ENCODE results near the gene SFTPD.

Gene SFTPD

DNA sequence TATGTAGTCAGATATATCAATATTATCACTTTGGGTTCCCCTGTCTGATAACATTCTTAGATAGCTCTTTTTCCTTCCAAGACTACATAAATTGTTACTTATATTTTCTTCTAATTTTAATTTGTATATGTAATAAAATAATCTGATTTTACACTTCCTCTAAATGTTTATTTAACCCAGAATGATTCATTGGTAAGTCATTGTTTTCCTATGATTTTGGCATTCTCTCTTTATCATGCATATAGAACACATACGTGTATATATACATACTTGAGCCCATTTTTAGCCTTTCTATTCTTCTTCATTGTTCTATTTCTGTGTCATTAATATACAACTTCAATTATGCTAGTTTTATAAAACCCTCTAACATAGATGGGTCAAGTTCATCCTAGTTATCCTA is 16.6 kb downstream of the SFTPD start:
- no peak for DNase-seq (ENCODE audit: low read depth)
- H3K4me3 ChIP-seq (ENCODE audit: low read depth, low read length): no peak overlapping the region
- TF ChIP-seq, protein P1, sequence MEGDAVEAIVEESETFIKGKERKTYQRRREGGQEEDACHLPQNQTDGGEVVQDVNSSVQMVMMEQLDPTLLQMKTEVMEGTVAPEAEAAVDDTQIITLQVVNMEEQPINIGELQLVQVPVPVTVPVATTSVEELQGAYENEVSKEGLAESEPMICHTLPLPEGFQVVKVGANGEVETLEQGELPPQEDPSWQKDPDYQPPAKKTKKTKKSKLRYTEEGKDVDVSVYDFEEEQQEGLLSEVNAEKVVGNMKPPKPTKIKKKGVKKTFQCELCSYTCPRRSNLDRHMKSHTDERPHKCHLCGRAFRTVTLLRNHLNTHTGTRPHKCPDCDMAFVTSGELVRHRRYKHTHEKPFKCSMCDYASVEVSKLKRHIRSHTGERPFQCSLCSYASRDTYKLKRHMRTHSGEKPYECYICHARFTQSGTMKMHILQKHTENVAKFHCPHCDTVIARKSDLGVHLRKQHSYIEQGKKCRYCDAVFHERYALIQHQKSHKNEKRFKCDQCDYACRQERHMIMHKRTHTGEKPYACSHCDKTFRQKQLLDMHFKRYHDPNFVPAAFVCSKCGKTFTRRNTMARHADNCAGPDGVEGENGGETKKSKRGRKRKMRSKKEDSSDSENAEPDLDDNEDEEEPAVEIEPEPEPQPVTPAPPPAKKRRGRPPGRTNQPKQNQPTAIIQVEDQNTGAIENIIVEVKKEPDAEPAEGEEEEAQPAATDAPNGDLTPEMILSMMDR (IDR thresholded peaks at IDR 0.05; ENCODE audit: low read depth, low read length, missing control alignments): no peak

DNA sequence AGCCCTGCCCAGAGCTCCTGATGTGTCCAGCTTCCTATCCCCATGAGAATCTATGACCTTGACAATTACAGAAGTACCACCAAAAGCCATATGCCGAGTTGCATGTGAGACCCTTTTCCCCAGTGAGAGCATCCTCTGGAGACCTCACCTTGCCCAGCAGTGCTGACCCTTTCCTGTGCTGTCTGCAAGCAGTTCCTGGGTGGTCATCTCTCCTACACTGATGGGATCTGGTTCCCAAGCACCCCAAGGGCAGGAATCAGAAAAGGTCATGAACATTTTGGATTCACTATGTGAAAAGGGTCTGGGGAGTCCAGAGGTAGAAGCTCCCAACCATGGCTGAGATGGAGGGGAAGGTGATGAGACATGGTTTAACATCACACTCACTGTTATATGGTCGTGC is 18.2 kb downstream of the SFTPD start:
- TF ChIP-seq, protein P1 (IDR thresholded peaks at IDR 0.05; ENCODE audit: low read depth, low read length, missing control alignments): no peak
- no peak overlapping the region for H3K4me3 ChIP-seq (ENCODE audit: low read depth, low read length)
- no peak for DNase-seq (ENCODE audit: low read depth)

DNA sequence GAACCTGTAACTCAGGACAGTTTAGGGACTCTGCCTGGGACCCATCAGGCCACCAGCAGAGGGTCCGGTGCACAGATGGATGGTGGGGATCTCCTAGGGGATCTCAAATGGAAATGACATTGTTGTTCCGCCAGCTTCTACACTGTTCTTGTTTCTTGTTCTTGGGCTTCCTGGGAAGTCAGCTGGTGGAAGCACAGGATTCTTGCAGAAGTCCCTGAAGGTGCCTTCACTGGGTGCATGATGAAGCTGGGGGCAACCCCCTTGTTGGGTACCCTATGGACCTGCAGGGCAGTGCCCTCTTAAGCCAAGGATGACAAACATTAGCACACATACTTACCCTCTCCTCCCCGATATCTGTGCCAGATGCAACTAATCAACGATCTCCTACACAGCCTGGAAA is 18.6 kb downstream of the SFTPD start:
- TF ChIP-seq, protein P1 (IDR thresholded peaks at IDR 0.05; ENCODE audit: low read depth, low read length, missing control alignments): no peak
- no peak for DNase-seq (ENCODE audit: low read depth)
- H3K4me3 ChIP-seq (ENCODE audit: low read depth, low read length): no peak overlapping the region

DNA sequence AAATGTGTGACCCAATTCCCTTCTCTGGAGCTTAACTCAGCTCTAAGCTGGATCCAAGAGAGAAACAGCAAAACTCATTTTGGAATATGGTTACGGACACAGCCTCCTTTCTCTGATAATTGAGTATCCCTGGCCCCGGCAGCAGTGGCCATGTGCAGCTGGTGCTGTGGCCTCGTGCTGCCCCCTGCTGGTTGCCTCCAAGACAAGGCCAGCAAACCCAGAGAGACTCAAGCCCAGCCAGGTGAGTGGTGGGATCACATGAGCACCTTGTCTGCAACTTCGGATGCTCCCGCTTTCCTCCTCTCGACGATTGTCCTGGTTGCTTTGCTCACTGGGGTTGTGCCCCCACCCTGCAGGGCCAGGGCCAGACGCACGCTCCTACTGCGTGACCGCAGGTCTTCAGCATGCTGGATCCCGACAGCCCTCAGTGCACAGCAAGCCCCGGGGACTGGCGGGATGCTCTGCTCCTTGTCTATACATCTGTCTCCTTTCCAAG is 19.4 kb downstream of the SFTPD start:
- TF ChIP-seq, protein P1 (IDR thresholded peaks at IDR 0.05; ENCODE audit: low read depth, low read length, missing control alignments): peak; percentile 94
- peak; percentile 15 for DNase-seq (ENCODE audit: low read depth)
- no peak overlapping the region for H3K4me3 ChIP-seq (ENCODE audit: low read depth, low read length)

DNA sequence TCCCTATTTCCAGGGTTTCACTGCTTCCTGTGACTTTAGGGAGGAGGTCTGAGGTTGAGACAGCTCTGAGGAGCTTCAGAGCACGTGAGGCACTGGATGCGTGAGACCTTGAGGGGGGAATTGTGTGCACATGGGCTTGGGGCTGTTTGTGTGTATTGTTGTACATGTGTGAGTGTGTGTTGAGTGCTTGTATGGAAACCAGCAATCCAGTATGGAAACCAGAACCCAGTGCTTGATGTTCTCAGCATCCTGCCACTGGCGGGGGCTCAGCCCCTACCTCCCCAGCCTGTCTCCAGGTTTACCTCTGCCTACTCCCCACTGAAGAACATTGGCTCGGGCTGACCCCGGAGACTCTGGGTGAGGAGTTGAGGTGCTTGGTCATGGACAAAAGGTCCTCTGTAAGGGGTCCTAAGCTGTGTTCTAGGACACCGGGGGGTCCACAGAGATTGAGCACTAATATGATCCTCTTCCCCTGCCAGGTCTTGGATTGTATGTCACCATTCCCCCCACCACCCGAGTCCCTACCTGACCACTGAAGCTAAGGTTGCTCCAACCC is 20.8 kb downstream of the SFTPD start:
- TF ChIP-seq, protein P1 (IDR thresholded peaks at IDR 0.05; ENCODE audit: low read depth, low read length, missing control alignments): no peak
- no peak for DNase-seq (ENCODE audit: low read depth)
- no peak overlapping the region for H3K4me3 ChIP-seq (ENCODE audit: low read depth, low read length)

DNA sequence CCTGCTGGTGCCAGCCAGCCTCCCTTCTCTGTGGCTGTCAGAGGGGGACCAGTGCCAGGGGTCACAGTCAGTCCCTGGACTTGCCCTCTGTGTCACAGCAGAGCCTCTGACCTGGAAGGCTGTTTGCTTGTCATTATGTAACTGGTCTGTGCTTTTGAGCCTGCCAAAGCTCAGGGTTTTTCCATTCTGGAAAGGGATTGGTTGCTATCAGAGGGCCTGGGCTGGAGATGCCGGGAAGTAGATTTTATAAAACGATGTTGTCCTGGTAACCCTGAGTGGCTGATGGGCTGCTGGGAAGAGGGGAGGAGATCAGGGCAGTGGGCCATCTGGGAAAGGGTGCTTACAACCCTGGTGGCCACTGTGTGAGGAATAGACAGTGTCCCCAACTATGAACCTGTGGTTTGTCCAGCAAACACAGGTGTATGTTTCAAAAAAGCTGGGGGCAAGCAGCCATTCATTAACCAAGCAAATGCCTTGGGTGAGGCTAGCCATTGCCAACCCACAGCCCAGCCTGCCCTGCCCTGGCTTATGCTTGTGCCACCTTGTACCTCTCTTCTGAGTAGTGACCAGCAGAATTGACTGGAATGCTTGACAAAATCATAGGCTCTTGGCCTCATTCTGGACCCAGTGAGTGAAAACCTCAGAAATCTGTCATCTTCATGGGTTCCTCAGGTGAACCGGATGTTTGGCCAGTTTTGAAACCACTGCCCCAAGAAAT is 21.6 kb downstream of the SFTPD start:
- TF ChIP-seq, protein P1 (IDR thresholded peaks at IDR 0.05; ENCODE audit: low read depth, low read length, missing control alignments): no peak
- no peak overlapping the region for H3K4me3 ChIP-seq (ENCODE audit: low read depth, low read length)
- DNase-seq (ENCODE audit: low read depth): no peak

DNA sequence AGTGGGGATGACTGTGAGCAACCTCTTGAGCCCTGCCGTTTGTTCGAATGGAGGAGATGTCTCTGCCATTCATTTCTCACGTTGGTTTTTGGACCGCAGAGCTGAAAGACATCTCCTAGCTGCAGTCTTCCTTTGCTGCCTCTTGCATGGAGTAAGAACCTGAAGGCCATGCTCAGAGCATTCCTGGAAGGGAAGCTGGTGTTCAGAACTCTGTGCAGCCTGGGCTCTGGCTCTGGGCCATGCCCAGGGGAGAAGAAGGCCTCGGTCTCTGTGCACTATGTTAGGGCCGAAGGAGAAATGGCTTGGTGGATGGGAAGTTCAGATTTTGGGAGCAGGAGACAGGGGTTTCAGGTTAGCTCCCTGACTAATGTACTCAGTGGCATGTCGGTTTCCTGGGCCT is 22.9 kb downstream of the SFTPD start:
- no peak overlapping the region for H3K4me3 ChIP-seq (ENCODE audit: low read depth, low read length)
- TF ChIP-seq, protein P1 (IDR thresholded peaks at IDR 0.05; ENCODE audit: low read depth, low read length, missing control alignments): no peak
- no peak for DNase-seq (ENCODE audit: low read depth)
